ENCODE results near the gene NARS2.
"Not testable (repeated sequence)": the region's sequence is repeated elsewhere in the genome, so short reads cannot be mapped to it uniquely, and the experiment has no call there.

The NARS2 gene

DNA sequence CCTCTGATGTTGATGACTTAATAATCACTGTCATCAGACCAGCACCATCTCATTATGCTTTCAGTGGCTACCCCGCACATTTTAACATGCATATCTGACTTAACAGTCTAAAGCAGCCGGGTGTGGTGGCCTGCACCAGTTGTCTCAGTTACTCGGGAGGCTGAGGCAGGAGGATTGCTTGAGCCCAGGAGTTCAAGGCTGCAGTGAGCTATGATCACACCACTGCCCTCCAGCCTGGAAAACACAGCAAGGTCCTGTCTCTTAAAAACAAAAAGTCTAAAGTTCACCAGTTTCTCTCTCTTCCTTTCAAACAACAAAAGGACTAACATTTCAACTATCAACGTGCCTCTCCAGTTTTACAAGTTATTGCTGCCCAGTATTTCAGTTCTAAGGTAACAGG, 101.8 kb downstream of the NARS2 start:
- DNase-seq, result no peak

DNA sequence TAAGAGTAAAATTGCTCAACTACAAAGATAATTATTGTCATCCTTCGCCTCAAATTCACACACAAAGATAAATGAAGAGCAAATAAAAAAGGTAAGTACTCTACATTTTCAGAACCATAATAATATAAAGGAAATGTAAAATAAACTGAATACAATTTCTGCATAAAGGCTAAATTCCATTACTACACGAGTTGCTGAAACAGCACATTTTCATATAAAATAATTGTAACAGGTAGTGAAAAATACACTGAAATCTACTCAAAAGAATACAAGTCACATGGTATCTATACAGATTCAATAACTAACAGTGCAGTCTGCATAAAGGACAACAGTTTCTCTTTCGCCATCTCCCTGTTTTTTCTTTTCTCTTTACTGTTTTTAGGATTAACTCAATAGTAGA, 102.3 kb downstream of the NARS2 start:
- no peak for DNase-seq

DNA sequence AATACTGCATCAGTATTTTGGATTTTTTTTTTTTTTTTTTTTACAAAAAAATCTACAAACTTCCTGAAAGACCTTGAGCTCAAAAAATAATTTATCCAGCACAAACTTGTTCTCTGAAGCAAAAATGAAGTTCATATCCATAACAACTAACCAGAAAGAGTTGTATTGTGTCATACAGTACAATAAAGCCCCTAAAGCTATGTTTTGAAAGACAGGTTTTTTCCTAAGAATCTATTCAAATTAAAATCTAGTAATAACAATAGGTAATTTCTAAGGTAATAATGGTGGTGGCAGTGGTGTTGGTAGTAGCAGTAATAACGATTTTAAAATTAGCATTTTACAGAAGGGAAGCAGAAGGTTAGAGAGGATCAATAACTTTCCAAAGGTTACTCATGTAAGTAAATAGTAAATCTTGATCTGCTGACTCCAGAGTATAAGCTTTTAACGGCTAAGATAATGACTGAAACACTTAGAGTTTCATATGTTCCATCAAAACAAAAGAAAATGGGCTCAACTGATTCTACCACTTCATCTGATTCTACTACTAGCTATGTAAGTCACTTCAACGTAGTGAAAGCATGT, 103.7 kb downstream of the NARS2 start:
- DNase-seq, result no peak

GRCh38 chr11:78469896-78470295, 104.8 kb downstream of the NARS2 start:
- DNase-seq, result no peak

DNA sequence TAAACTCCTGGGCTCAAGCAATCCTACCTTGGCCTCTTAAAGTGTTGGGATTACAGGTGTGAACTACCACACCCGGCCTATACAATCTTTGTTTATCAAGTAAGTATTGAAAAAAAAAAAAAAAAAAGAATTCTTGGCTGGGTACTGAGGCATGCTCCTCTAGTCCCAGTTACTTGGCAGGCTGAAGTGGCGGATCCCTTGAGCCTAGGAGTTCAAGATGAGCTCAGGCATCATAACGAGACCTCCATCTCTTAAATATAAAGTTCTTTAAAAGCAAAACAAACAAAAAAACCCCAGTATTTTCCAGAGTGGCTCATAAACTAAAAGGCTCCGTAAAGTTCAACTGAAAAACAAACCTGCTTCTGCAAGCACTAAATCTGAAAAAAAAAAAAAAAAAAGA, 106.7 kb downstream of the NARS2 start:
- no peak for DNase-seq

- DNase-seq, result no peak
These were observed 107.3 kb downstream of the NARS2 start for GRCh38 chr11:78467370-78467769.

DNA sequence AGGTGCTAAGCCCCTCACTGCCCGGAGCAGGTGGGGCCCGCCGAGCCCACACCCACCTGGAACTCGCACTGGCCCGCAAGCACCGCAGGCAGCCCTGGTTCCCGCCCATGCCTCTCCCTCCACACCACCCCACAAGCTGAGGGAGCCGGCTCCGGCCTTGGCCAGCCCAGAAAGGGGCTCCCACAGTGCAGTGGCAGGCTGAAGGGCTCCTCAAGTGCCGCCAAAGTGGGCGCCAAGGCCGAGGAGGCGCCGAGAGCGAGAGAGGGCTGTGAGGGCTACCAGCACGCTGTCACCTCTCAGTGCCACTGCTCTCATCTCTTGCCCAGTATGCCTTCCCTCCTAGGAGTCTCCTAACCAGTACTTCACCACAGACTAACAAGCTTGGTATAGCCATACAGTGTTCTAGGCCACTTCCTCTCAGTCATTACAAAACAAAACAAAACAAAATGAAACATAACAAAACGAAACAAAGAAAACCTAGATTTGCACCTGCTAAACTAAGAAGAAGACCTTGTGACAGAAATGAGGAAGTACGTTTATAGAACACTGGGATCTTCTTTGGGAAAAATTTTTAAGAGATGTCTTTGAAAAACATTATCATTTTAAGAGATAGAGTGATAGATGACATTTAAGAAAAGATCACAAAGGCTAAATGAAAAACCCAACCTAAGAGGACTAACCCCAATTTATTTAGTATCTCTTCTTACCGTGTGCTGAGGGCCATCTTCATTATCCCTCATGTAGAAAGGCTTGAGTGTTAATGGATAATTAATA, 109.3 kb downstream of the NARS2 start:
- DNase-seq, result no peak

GRCh38 chr11:78464787-78465168, 109.9 kb downstream of the NARS2 start:
- DNase-seq, result not testable (repeated sequence)

- peak; percentile 17 for DNase-seq
These were observed 114.2 kb downstream of the NARS2 start for GRCh38 chr11:78460471-78460870.

DNA sequence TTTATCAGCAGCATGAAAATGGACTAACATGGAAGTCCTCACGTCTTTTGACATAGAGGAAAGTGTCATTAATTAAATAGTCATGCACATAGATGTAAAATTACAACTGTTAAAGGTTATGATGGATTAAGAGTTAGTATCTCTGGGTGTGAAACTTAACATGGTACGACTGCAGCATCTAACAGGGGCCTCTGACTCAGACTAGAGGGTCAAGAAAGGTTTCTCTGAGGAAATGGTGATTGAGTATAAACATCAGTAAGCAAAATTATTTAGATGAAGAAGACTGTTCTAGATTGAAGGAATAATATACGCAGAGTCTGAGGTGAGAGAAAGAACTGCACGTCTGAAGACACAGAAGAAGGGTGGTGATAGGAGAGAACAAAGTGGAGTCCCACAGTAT, 114.9 kb downstream of the NARS2 start:
- DNase-seq, result no peak

DNA sequence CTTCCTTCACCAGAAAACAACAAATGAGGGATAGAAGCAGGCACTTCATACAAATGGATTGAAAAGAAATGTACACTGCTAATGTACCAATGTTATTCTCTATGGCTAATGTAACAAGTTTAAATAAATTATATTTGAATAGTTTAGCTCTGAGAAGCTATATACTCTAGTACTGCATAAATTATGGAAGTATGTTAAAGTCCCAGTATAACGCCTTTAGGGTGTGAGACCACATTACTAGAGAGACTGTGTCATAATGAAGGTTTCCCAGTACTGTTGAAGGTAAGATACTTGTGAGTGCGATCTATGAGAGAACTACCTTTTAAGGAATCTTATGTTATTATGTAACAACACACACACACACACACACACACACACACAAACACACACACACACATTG, 117.2 kb downstream of the NARS2 start:
- no peak for DNase-seq

- no peak for DNase-seq
These were observed 121.3 kb downstream of the NARS2 start for GRCh38 chr11:78453140-78453935.

GRCh38 chr11:78451371-78452150, 123.1 kb downstream of the NARS2 start:
- DNase-seq, result no peak

DNA sequence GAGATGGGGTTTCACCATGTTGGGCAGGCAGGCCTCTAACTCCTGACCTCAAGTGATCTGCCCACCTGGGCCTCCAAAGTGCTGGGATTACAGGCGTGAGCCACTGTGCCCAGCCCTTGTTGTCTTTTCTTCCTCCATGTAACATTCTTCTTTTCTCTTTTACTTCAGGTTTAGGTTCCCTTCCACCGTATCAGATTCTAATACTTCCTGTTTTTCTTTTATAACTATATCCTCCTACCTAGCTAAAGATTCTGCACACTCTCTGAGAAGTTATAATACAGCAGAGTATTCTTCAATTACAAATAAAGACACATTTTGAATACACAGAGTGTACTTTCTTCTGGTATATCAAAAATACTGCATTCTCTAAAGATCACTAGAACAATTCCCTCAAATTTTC, 123.8 kb downstream of the NARS2 start:
- DNase-seq, result no peak

- peak; percentile 57 for DNase-seq
These were observed 124.8 kb downstream of the NARS2 start for GRCh38 chr11:78449866-78450265.

DNA sequence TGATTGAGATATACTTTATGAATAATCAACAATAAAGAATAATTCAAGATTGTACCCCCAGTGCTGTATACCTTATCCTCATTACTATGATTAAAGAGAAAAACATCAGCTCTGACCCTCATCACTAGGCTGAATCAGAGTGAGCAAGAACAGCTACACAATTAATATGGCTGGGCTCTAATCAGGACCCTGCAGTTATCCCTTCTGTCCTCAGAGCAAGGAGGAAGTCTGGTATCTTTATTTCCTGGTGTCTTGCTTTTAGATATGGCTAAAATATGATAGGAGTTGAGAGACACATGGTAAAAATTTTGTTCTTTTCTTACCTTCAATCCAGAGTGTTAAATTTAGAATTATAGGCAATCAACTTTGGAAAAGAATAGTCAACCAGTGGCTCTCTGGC, 128.5 kb downstream of the NARS2 start:
- DNase-seq, result no peak

- DNase-seq, result no peak
These were observed 129.9 kb downstream of the NARS2 start for GRCh38 chr11:78444726-78445125.

- DNase-seq, result no peak
These were observed 132.7 kb downstream of the NARS2 start for GRCh38 chr11:78441956-78442355.

- no peak for DNase-seq
These were observed 136.2 kb downstream of the NARS2 start for GRCh38 chr11:78438298-78438975.

DNA sequence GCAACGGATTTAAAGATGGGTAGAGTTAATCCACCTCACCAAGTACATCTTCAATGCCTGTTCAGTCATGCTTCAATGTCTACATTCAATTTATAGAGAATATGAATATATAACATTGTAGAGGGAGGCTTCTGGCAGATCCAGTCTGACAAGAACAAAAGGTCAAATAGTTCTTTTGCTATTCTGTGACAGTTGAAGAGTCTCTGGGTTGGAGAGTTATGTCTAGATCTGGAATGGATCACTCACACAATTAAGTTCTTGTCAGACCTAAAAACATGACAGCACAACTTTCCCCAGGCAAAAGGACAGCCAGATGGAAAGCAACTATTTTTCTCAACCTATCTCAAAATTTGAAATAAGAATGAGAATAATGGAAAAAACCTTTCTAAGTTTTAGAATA, 141.7 kb downstream of the NARS2 start:
- DNase-seq, result no peak

DNA sequence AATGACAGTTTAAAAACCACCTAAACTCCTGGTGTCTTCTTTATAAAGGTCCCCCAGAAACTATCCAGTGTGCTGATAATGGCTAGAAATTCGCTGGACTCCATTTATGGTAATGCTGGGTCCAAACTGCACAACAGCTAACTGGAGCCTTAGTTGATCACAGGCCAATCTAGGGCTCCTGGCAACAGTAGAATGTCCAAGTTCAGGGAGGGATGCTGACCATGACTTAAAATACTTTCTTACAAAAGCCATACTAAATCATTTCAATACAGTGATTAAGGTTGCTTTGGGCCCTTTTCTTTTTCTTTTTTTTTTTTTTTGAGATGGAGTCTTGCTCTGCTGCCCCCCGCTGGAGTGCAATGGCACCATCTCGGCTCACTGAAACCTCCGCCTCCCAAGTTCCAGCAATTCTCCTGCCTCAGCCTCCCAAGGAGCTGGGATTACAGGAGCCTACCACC, 142.6 kb downstream of the NARS2 start:
- peak; percentile 18 for DNase-seq

DNA sequence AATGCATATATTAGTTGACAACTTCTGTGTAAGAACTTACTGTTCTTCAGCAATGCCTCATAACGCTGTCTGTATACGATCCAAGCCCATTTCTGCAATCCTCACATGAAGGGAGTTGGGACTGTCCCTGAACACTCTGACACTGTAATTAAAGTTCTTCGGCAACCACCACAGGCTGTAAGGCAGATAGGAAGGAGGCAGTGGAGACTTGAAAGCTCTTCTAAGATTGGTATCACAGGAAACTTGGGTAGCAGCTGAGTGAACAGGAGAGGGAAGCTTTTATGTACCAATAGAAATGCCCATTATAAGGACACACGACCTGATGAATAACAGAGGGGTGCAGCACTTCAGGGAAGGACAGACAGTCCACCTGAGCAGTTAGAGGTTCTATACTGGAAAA, 145.0 kb downstream of the NARS2 start:
- DNase-seq, result no peak

DNA sequence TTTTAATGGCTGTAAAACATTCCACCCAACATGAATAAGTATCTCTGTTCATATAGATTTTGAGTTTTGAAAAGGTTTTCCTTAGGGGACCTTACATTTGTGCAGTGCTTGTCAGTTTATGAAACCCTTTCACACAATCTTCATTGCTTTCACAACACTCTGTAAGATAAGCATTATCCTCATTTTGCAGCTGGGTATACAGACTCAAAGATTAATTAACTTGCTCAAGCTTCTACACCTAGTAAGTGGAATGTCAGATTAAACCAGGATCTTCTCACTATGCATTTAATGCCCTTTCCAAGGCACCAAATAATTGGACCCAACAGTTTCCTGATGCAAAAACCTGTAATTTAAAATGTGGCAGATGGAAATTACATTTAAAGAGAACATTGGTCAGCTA, 145.5 kb downstream of the NARS2 start:
- no peak for DNase-seq

All from HCEC 1CT (cell line).